ENCODE measurements around the gene GFI1.
"Not testable (repeated sequence)": the region's sequence is repeated elsewhere in the genome, so short reads cannot be mapped to it uniquely, and the experiment has no call there.

The GFI1 gene

GRCh38 chr1:92486251-92487077, at the start of gene GFI1:
Gene GFI1, minus strand, starts transcription at chr1:92486925. Its CDS starts 3,438 bp downstream, at chr1:92483487.
- no peaks in the 10 kb centered on the region for H3K36me3 ChIP-seq (ENCODE audit: insufficient read depth, insufficient read length, low read length)
- peaks cover 23% of the 10 kb centered on the region for H3K4me1 ChIP-seq (ENCODE audit: insufficient read depth, insufficient read length)
- TF ChIP-seq ZNF274 (IDR thresholded peaks at IDR 0.05; ENCODE audit: low read depth, low read length) (no peak), YY1 (IDR thresholded peaks at IDR 0.05; ENCODE audit: insufficient read depth, insufficient read length) (no peak), SUZ12 (IDR thresholded peaks at IDR 0.05; ENCODE audit: extremely low read depth, insufficient read depth, insufficient read length) (peak; percentile 50)
- H3K9ac ChIP-seq (ENCODE audit: insufficient read length, low read depth): peak within 1 kb of the TSS; percentile 44
- no peak for DNase-seq (ENCODE audit: low read depth, low spot score)
- peaks cover 86% of the 10 kb centered on the region for H3K27me3 ChIP-seq (ENCODE audit: insufficient read depth, insufficient read length)
- H3K4me3 ChIP-seq (ENCODE audit: insufficient read length, low read depth): peak within 1 kb of the TSS; percentile 46
- H3K9me3 ChIP-seq (ENCODE audit: insufficient read depth, low read length): no peaks in the 10 kb centered on the region

DNA sequence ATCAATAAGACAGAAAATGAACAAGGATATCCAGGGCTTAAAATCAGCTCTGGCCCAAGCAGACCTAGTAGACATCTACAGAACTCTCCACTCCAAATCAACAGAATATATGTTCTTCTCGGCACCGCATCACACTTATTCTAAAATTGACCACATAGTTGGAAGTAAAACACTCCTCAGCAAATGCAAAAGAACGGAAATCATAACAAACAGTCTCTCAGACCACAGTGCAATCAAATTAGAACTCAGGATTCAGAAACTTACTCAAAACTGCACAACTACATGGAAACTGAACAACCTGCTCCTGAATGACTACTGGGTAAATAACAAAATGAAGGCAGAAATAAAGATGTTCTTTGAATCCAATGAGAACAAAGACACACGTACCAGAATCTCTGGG, 45.6 kb upstream of the GFI1 start:
- not testable (repeated sequence) for H3K9me3 ChIP-seq (ENCODE audit: insufficient read depth, low read length); H3K9ac ChIP-seq (ENCODE audit: insufficient read length, low read depth); H3K27me3 ChIP-seq (ENCODE audit: insufficient read depth, insufficient read length); H3K4me1 ChIP-seq (ENCODE audit: insufficient read depth, insufficient read length); H3K4me3 ChIP-seq (ENCODE audit: insufficient read length, low read depth); DNase-seq (ENCODE audit: low read depth, low spot score); H3K36me3 ChIP-seq (ENCODE audit: insufficient read depth, insufficient read length, low read length)

DNA sequence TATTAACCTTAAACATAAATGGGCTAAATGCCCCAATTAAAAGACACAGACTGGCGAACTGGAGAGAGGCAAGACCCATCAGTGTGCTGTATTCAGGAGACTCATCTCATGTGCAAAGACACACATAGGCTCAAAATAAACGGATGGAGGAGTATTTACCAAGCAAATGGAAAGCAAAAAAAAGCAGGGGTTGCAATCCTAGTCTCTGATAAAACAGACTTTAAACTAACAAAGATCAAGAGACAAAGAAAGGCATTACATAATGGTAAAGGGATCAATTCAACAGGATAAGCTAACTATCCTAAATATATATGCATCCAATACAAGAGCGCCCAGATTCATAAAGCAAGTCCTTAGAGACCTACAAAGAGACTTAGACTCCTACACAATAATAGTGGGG, 45.2 kb upstream of the GFI1 start:
- H3K4me1 ChIP-seq (ENCODE audit: insufficient read depth, insufficient read length); H3K9me3 ChIP-seq (ENCODE audit: insufficient read depth, low read length); H3K36me3 ChIP-seq (ENCODE audit: insufficient read depth, insufficient read length, low read length); DNase-seq (ENCODE audit: low read depth, low spot score); H3K27me3 ChIP-seq (ENCODE audit: insufficient read depth, insufficient read length); H3K9ac ChIP-seq (ENCODE audit: insufficient read length, low read depth); H3K4me3 ChIP-seq (ENCODE audit: insufficient read length, low read depth): not testable (repeated sequence)

- Histone ChIP-seq H3K9me3 (ENCODE audit: insufficient read depth, low read length) (no peaks in the 10 kb centered on the region), H3K36me3 (ENCODE audit: insufficient read depth, insufficient read length, low read length) (no peaks in the 10 kb centered on the region), H3K9ac (ENCODE audit: insufficient read length, low read depth) (no peak overlapping the region), H3K27me3 (ENCODE audit: insufficient read depth, insufficient read length) (no peaks in the 10 kb centered on the region), H3K4me1 (ENCODE audit: insufficient read depth, insufficient read length) (no peaks in the 10 kb centered on the region), H3K4me3 (ENCODE audit: insufficient read length, low read depth) (no peak overlapping the region)
- DNase-seq (ENCODE audit: low read depth, low spot score): no peak
- TF ChIP-seq SUZ12 (IDR thresholded peaks at IDR 0.05; ENCODE audit: extremely low read depth, insufficient read depth, insufficient read length) (no peak), YY1 (IDR thresholded peaks at IDR 0.05; ENCODE audit: insufficient read depth, insufficient read length) (no peak), ZNF274 (IDR thresholded peaks at IDR 0.05; ENCODE audit: low read depth, low read length) (no peak)
These were observed 40.9 kb upstream of the GFI1 start for GRCh38 chr1:92527670-92528069.

DNA sequence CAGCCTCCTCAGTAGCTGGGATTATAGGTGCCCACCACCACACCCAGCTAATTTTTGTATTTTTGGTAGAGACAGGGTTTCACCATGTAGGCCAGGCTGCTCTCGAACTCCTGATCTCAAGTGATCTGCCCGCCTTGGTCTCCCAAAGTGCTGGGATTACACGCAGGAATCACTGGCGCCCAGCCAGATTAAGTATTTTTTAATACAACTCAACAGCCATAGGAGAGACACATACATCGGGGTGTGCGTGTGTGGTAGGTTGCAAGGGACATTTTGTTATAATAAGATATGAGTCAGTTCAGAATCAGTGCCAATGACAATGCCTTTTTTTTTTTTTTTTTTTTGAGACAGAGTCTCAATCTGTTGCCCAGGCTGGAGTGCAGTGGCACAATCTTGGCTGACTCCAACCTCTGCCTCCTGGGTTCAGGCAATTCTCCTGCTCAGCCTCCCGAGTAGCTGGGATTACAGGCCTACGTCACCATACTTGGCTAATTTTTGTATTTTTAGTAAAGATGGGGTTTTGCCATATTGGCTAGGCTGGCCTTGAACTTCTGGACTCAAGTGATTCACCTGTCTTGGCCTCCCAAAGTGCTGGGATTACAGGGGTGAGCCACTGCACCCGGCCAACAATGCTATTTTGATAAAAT, 38.3 kb upstream of the GFI1 start:
- DNase-seq (ENCODE audit: low read depth, low spot score); H3K27me3 ChIP-seq (ENCODE audit: insufficient read depth, insufficient read length); H3K4me3 ChIP-seq (ENCODE audit: insufficient read length, low read depth); H3K9ac ChIP-seq (ENCODE audit: insufficient read length, low read depth); H3K36me3 ChIP-seq (ENCODE audit: insufficient read depth, insufficient read length, low read length); H3K9me3 ChIP-seq (ENCODE audit: insufficient read depth, low read length); H3K4me1 ChIP-seq (ENCODE audit: insufficient read depth, insufficient read length): not testable (repeated sequence)

GRCh38 chr1:92519043-92519442, 32.3 kb upstream of the GFI1 start:
- H3K4me1 ChIP-seq (ENCODE audit: insufficient read depth, insufficient read length): no peaks in the 10 kb centered on the region
- H3K4me3 ChIP-seq (ENCODE audit: insufficient read length, low read depth): no peak overlapping the region
- TF ChIP-seq ZNF274 (IDR thresholded peaks at IDR 0.05; ENCODE audit: low read depth, low read length): no peak
- no peak for TF ChIP-seq SUZ12 (IDR thresholded peaks at IDR 0.05; ENCODE audit: extremely low read depth, insufficient read depth, insufficient read length)
- TF ChIP-seq YY1 (IDR thresholded peaks at IDR 0.05; ENCODE audit: insufficient read depth, insufficient read length): no peak
- no peak overlapping the region for H3K9ac ChIP-seq (ENCODE audit: insufficient read length, low read depth)
- H3K27me3 ChIP-seq (ENCODE audit: insufficient read depth, insufficient read length): no peaks in the 10 kb centered on the region
- no peak for DNase-seq (ENCODE audit: low read depth, low spot score)
- no peaks in the 10 kb centered on the region for H3K9me3 ChIP-seq (ENCODE audit: insufficient read depth, low read length)
- no peaks in the 10 kb centered on the region for H3K36me3 ChIP-seq (ENCODE audit: insufficient read depth, insufficient read length, low read length)

DNA sequence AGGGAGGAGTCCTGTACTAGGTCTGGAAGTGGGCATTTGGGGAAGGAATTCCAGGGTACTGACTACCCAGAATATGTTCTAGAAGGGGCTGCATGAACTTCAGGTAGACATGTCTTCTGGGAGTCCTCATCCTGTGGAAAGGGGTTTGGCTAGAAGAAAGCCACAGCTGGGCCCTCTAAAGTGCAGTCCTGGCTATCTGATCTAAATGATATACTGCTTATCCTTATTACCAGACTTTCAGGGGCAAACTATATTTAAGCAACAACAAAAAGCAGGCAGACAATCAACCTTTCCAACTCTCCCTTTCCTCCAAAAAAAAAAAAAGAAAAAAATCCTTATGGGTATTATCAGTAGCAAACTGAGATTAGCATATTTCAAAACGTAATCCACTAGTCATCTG, 29.8 kb upstream of the GFI1 start:
- Histone ChIP-seq H3K36me3 (ENCODE audit: insufficient read depth, insufficient read length, low read length) (no peaks in the 10 kb centered on the region), H3K9me3 (ENCODE audit: insufficient read depth, low read length) (no peaks in the 10 kb centered on the region), H3K27me3 (ENCODE audit: insufficient read depth, insufficient read length) (no peaks in the 10 kb centered on the region), H3K4me1 (ENCODE audit: insufficient read depth, insufficient read length) (no peaks in the 10 kb centered on the region), H3K4me3 (ENCODE audit: insufficient read length, low read depth) (no peak overlapping the region), H3K9ac (ENCODE audit: insufficient read length, low read depth) (no peak overlapping the region)
- DNase-seq (ENCODE audit: low read depth, low spot score): no peak
- TF ChIP-seq ZNF274 (IDR thresholded peaks at IDR 0.05; ENCODE audit: low read depth, low read length): no peak

GRCh38 chr1:92515796-92516201, 29.1 kb upstream of the GFI1 start:
- no peak for TF ChIP-seq ZNF274 (IDR thresholded peaks at IDR 0.05; ENCODE audit: low read depth, low read length)
- no peak for TF ChIP-seq SUZ12 (IDR thresholded peaks at IDR 0.05; ENCODE audit: extremely low read depth, insufficient read depth, insufficient read length)
- no peak for TF ChIP-seq YY1 (IDR thresholded peaks at IDR 0.05; ENCODE audit: insufficient read depth, insufficient read length)
- no peaks in the 10 kb centered on the region for H3K36me3 ChIP-seq (ENCODE audit: insufficient read depth, insufficient read length, low read length)
- H3K4me1 ChIP-seq (ENCODE audit: insufficient read depth, insufficient read length): no peaks in the 10 kb centered on the region
- DNase-seq (ENCODE audit: low read depth, low spot score): no peak
- no peak overlapping the region for H3K9ac ChIP-seq (ENCODE audit: insufficient read length, low read depth)
- no peaks in the 10 kb centered on the region for H3K27me3 ChIP-seq (ENCODE audit: insufficient read depth, insufficient read length)
- H3K4me3 ChIP-seq (ENCODE audit: insufficient read length, low read depth): no peak overlapping the region
- H3K9me3 ChIP-seq (ENCODE audit: insufficient read depth, low read length): no peaks in the 10 kb centered on the region
